GM21528 (cell line): ENCODE data around the gene CR1.
A peak's percentile ranks its signal among the peaks of the same experiment; 100 is the strongest.
"Not testable (repeated sequence)": the region's sequence is repeated elsewhere in the genome, so short reads cannot be mapped to it uniquely, and the experiment has no call there.

Source experiments
- ATAC-seq: cut with Tn5 transposase; IDR thresholded peaks from one replicate; pipeline ENCODE4 v1.9.1; 2021; ENCODE audit warnings: mild to moderate bottlenecking, moderate library complexity; ENCODE audit not compliant: unreplicated experiment, low FRiP score

Gene CR1

DNA sequence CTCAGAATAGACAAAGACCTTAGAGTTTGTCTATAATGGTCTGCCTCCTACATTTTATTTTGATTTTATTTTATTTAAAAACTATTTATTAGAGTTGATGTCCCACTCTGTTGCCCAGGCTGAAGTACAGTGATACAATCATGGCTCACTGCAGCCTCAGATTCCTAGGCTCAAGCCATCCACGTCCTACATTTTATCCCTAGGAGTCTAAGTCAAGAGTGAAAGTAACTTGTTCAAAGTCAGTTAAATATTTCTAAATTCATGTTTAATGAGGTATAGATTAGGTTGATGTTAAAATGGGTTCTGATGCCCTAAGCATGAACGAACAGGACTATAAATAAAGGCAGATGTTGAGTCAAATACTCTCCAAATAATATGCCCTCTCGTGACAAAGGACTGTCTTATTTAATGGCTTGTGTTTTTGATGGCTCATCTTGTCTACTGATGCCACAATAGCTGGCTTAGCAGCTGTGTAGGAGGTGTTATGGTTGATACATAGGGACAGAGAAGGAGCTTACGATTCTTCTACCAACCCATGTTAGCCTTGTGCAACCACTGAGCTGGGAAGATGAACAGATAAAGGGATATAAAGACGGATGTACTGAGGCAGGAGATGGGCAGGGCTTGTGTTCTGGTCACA lies 83.0 kb downstream of the CR1 start:
- ATAC-seq = no peak

DNA sequence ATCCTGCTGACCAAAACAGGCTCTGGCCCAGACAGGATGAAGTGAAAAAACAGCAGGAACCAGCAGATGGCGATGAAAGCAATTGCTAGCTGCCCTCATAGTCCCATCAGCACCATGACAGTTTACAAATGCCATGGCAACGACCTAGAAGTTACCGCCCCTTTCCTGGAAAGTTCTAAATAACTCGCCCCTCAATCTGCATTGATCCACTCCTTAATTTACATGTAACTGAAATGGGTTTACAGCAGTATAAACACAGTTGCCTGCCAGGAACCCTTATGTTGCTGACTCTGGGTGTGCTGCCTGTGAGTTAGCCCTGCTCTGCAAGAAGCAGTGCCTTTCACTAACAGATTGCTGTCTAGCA lies 83.5 kb downstream of the CR1 start:
- ATAC-seq = no peak

- ATAC-seq = no peak
Observed at GRCh38 chr1:207581496-207582153, 85.7 kb downstream of the CR1 start.

- not testable (repeated sequence) for ATAC-seq
Observed at GRCh38 chr1:207589506-207589905, 93.5 kb downstream of the CR1 start.

DNA sequence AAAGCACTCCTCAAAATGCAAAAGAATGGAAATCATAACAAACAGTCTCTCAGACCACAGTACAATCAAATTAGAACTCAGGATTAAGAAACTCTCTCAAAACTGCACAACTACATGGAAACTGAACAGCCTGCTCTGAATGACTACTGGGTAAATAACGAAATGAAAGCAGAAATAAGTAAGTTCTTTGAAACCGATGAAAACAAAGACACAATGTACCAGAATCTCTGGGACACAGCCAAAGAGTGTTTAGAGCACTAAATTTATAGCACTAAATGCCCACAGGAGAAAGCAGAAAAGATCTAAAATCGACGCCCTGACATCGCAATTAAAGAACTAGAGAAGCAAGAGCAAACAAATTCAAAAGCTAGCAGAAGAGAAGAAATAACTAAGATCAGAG lies 95.2 kb downstream of the CR1 start:
- ATAC-seq = not testable (repeated sequence)

DNA sequence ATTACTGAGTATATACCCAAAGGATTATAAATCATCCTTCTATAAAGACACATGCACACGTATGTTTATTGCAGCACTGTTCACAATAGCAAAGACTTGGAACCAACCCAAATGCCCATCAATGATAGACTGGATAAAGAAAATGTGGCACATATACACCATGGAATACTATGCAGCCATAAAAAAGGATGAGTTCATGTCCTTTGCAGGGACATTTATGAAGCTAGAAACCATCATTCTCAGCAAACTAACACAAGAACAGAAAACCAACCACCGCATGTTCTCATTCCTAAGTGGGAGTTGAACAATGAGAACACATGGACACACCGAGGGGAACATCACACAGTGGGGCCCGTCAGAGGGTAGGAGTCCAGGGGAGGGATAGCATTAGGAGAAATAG lies 98.1 kb downstream of the CR1 start:
- not testable (repeated sequence) for ATAC-seq

DNA sequence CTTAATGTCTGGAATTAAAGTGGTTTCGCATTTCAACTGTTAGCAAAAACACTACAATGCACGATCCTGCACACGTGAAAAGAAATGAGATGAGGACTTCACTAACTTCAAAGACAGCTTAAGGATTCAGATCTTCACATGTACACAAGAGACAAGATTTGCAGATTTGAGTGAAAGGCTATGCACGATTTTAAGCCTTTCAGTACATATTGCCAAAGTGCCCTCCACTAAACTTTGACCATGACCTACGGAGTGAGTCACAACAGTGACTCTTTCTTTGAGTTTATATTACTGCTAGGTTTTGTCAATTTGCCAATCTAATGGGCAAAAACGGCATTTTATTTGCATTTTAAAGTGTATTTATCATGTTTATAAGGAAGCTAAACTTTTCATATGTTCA lies 107.8 kb downstream of the CR1 start:
- no peak for ATAC-seq

DNA sequence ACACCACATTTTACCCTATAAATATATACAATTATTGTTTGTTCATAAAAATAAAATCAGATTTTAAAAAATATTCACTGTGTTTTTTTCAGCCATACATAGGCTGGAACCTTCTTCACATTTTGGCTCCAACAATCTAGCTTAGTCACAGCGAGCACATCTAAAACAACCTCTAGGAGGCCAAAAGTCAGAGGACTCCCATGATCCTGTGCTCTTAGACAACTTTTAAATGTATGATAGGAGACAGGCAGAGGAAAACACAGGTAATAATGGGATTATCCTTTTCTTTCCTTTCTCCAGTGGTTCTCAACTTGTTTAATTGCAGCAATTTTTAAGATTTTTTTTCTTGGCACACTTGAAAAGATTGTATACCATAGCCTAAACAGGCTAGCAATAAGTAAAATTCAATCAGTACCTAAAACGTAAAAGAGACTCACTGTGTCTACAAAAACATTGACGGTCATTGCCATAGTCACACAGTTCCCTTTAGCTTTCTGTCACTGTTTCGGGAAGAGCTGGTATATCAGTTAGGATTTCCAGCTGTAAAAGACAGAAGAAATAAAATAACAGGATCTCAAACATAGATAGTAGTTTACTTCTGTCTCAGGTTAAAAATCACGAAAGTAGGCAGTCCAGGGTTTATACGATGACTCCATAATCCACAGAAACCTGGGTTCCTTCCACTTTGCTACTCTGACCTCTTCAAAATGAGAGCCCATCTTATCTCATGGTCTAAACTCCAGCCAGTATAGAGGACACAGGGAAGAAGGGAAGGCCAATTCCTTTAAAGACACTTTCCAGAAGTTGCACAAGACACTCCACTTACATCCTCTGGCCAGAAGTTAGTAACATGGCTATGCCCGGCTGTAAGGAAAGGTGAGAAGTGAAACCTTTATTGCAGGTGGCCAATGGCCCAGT lies 109.7 kb downstream of the CR1 start:
- no peak for ATAC-seq

DNA sequence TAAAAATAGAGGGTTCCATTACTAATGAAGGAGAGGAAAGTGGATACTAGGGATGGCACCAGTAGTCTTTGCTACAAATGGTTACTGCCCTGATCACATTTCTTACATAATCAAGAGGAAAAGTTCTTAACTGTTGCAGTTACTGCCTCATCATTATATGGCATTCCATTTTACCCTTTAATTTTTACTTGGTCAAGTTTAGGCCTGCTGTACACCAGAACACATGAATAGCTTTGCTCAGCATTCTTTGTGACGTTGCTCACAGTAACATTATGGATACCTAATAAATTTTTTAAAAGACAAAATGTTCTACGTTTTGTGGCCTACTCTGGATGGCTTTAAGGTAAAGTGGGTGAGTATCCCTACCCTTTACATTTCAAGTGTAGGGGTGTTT lies 110.4 kb downstream of the CR1 start:
- no peak for ATAC-seq

DNA sequence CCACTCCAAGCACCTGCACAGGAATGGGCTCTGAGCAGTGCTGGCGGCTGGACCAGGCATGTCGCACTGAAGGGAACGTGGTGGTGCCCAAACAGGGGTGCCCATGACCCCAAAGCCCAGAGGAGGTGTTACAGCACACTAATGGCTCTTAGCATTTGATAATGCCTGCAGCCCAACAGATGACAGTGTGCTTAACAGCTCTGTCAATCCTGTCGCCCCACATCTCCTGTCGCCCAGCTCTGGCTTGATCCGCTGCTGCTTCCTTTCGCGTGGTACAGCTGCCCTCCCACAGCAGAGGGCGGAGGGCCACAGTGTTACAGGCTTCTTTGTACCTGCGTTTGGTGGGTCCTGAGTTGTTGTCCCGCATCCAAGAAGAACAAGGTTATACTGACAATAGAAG lies 116.8 kb downstream of the CR1 start:
- no peak for ATAC-seq

DNA sequence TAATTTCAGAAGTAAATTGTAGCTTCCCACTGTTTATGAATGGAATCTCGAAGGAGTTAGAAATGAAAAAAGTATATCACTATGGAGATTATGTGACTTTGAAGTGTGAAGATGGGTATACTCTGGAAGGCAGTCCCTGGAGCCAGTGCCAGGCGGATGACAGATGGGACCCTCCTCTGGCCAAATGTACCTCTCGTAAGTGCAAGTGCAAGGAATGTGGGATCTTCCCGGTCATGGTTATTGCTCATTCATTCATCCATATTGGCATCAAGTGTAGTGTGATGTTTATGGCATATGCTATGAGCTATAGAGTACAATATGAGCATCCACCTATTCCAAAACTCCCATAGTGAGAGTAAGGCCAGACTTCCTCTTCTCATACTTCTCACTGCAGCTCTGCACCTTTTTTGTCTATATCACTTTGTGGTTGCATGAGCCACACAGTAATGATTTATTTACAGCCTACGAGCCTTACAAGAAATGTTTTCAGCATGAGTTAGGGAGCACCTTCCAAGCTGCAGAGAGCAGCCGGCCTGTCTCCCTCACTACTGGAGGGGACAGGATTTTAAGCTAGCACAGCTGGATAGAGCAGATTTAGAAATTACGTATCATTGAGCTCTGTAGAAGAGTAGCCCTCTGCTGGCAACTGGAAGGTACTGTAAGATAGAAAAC lies 124.0 kb downstream of the CR1 start:
- peak; percentile 93 for ATAC-seq

DNA sequence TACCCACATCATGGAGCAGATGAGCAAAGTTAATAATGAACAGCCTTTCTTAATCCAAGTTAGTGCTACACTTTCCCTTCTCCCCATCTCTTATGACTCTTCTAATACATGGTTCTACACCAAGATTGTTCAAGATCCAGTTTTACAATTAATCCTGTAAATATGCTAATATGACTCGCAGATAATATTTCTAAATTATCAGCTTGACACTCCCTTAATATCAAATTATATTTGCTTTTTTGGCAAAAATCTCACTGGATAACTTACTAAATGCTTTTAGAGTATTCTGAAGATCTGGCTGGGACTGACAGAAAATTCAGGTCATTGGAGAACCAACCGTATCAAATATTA lies 124.6 kb downstream of the CR1 start:
- no peak for ATAC-seq

- not testable (repeated sequence) for ATAC-seq
Observed at GRCh38 chr1:207625504-207626071, 129.6 kb downstream of the CR1 start.

- no peak for ATAC-seq
Observed at GRCh38 chr1:207626972-207627337, 131.0 kb downstream of the CR1 start.

DNA sequence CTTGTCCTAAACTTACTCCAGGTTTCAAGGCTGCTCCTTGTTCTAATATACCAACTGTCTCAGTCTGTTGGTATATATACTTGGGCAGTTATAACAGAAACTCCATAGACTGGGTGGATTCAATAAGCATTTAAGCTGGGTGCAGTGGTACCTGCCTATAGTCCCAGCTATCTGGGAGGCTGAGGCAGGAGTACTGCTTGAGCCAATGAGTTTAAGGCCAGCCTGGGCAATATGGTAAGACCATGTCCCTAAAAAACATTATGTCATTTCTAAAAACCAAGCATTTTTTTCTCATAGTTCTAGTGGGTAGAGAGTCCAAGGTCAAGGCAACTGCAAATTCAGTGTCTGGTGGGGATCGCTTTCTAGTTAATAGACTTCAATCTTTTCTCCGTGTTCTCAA lies 131.5 kb downstream of the CR1 start:
- no peak for ATAC-seq

DNA sequence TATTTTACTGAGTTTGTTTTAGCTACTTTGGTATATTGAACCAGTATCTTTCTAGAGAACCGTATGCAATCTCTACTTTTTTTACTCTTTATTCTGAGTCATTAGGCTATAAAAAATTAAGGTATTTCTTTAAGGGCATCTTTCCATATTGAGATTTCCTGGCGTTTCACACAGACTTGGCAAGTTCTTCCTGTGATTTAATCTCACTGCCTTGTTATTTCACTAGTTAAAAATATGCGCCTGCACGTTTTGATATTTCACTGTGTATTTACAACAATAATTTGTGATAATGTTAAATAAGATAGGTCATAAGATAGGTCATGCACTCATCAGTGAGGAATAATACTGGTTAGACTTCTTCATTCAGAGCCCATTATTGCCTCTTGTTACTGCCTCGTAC lies 132.8 kb downstream of the CR1 start:
- no peak for ATAC-seq

- ATAC-seq = no peak
Observed at GRCh38 chr1:207631137-207631536, 135.2 kb downstream of the CR1 start.

GRCh38 chr1:207633226-207633625 lies 137.3 kb downstream of the CR1 start:
- no peak for ATAC-seq

GRCh38 chr1:207633699-207634289 lies 137.8 kb downstream of the CR1 start:
- ATAC-seq = not testable (repeated sequence)

DNA sequence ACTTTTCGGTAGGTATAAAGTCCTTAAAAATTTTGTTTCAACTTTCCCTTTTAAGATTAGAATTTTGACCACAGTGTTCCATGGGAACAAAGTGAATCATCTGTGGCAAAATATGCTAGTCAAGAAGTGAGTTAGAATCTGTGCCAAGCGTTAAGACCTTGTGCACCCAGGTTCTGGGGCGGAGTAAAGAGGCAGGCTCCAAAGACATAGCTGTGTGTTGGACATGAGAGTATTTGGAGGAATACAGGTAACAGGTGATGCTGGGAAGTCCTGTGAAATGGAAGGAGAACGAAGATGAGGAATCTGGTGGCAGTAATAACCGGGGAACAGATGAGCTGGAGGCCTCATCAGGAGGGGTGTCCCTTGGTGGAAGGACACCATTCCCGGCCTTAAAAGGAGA lies 138.3 kb downstream of the CR1 start:
- ATAC-seq = not testable (repeated sequence)
